NCI-H1694 (cell line): ENCODE results near the gene TCF19.

ENCODE experiments used
- DNase-seq: peaks from one replicate; lab custom pipeline; 2025; lab: John Stamatoyannopoulos, UW

The TCF19 gene

DNA sequence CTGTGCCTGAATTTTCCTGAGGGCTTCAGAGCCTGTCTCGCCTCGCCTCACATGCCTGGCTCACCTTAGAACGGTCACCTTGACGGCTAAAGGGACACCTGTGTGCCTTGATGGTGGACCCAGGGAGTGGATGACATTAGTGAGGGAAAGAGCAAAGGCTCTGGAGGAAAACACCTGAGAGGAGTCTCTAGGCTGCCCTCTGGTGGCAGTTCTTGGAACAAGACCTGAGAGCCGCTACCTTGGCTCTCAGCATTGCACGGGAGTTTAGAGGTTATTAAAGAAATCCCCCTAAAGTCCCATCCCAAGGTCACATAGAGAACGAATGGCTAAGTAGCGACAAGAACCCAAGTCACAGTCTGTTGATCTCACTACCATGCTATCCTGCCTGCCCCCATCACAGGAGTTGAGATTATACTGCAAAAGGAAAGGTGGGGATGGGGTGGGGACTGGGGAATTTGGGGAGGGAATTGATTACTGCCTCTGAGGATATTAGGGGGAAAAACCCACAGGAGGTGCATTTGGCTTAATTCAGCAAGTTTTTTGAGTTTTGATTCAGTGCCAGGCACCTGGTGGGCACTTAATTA lies 30.2 kb upstream of the TCF19 start:
- DNase-seq, result peak; percentile 11

DNA sequence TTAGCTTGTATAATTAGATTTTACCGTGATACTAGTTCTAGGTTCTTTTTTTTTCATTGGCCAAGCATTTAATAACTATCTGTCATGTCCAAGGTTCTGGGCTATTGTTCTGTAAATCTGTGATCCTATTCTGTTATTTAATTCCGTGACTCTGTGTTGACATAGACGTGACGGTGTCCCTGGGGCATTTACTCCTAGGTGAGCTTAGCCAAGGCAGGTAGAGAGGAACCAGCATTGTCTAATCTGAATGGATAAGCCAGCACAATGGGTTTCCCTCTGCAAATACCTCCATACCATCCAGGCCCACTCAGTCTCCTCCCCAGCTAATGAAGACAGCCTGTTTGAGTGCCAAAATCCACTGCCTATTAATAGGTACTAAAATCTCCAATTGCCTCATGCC lies 29.3 kb upstream of the TCF19 start:
- no peak for DNase-seq

DNA sequence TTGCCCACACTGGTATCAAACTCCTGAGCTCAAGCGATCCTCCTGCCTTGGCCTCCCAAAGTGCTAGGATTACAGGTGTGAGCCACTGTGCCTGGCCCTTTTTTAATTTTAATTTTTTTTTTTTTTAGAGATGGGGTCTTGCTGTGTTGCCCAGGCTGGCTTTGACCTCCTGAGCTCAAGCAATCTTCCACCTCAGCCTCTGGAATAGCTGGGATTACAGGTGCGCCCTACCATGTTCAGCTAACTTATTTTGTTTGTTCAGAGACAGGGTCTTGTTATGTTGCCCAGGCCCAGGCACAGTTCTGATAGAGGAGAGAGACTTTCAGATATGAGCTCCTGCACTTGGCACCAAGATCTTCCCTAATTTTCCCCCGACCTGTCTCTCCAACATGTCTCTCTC lies 27.6 kb upstream of the TCF19 start:
- DNase-seq, result no peak

DNA sequence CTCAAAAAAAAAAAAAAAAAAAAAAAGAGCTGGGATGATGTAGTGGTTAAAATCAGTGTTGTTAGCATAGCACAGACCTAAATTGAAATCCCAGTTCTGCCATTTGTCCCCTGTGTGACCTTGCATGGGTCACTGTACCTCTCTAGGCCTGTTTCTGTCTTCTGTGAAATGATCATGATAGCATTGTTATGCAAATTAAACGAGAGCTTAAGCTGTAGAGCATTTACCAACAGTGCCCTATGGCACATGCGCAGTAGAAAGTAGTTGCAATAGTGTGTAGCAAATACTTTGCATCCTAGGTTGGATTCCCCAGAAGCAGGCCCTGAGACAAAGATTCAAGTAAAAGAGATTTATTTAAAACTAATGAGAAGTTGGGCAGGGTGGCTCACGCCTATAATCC lies 26.8 kb upstream of the TCF19 start:
- DNase-seq, result no peak

DNA sequence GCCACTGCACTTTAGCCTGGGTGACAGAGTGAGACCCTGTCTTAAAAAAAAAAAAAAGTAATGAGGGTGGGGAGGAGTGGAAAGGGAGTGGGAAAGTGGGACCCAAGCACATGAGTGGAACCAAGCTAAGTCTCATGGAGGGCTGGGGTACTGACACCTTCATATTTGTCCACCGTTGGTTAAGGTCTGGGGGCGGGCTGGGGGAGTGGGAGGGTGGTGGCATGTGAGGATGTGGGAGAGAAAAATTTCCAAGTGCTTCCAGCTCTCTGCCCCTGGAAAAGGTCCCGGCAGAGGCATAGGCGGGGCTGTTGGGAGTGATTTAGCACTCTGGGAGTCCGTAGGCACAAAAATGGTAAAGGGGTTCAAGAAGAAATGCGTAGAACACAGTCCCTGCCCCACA lies 25.6 kb upstream of the TCF19 start:
- no peak for DNase-seq

DNA sequence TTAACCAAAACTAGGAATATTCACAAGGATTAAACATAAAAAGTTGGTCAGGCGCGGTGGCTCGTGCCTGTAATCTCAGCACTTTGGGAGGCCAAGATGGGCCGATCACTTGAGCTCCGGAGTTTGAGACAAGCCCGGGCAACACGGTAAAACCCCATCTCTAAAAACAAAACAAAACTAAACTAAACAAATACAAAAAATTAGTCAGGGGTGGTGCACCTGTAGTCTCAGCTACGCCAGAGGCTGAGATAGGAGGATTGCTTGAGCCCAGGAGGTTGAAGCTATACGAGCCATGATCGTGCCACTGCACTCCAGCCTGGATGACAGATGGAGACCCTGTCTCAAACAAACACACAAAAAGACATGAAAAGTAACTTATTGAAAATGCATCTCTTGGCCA lies 22.7 kb upstream of the TCF19 start:
- no peak for DNase-seq

DNA sequence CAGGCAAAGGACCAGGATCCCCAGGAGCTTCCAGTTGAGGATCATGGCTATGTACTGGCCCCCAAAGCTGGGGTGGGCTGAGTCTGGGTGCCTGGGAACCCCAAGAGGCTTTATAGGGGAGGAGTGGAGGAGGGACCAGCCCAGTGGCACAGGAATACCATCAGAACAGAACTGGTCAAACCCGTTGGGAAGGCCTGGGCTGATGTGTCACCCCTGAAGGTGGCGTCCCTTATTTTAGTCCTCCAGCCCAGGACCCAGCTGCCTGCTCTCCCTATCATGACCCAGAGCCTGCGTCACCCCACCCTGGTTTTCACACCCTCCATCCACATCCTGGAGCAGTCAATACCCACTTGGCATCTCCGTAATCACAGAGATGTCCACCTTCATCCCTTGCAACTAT lies 19.4 kb upstream of the TCF19 start, which contains the start of gene PSORS1C2:
PSORS1C2 (minus strand) TSS at position 85 of the 400 bp plus-strand sequence; CDS start at position 45, 40 bp downstream.
- DNase-seq, result no peak

DNA sequence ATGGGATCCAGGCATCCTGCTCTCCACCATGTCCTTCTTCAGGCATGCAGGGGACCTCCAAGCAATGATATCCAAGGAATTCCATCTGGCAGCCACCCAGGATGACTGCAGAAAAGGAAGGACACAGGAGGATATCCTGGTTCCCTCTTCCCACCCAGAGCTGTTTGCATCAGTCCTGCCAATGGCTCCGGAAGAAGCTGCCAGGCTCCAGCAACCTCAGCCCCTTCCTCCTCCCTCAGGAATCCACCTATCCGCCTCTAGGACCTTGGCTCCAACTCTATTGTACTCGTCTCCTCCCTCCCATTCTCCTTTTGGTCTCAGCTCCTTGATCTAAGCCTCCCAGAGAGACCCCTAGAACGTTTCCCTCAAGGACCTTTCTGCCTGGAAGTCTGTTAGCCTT lies 18.8 kb upstream of the TCF19 start:
- no peak for DNase-seq

DNA sequence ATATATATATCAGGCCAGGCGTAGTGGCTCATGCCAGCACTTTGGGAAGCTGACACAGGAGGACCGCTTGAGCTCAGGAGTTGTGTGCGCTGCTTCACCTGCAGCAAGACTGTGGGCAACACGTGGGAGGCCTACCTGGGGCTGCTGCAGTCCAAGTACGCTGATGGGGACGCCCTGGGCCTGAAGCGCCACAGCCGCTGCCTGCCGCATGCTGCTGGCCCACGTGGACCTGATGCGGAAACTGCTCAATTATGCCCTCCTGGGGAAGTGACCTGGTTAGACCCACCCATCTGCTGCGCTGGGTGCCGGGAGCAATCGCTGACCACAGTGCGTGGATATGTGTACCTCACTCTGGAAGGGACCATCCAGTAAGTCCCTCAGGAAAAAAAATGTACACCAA lies 17.7 kb upstream of the TCF19 start:
- no peak for DNase-seq

DNA sequence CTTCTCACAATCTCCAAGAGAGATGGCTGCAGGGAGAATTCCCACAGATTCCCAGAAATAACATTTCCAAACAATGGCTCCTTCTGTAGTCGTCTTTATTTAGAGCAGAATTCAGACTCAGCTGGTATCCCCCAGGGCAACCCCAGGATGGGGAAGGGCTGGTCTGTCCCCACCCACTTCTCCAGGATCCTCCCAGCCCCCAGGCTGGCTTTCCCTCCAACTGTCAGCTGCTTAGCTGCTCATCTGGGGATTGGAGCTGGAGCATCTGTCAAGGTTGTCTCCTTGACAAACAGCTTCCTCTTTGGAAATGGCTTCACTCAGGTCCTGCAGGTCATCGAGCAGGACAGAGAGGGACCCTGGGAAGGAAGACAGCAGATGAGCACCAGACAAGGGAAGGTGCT lies 16.0 kb upstream of the TCF19 start:
- no peak for DNase-seq

DNA sequence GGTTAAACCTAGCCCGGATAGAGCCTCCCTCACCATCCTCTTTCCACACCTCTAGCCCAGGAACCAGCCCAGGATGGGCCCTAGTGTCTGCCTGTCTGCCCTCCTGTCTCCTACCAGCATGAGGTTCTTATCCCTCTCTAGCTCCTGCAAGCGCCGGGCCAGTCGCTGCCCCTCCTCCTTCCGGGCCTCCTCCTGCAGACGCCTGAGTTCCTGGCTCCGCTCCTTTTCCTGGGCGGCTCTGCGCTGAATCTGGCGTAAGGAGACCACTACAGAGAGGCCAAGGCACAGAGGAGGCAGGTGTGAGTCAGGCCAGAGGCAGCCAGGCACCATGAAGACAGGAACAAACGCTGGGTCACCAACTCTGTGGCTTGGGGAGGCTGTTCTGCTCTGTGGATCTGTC lies 15.2 kb upstream of the TCF19 start:
- DNase-seq, result no peak

DNA sequence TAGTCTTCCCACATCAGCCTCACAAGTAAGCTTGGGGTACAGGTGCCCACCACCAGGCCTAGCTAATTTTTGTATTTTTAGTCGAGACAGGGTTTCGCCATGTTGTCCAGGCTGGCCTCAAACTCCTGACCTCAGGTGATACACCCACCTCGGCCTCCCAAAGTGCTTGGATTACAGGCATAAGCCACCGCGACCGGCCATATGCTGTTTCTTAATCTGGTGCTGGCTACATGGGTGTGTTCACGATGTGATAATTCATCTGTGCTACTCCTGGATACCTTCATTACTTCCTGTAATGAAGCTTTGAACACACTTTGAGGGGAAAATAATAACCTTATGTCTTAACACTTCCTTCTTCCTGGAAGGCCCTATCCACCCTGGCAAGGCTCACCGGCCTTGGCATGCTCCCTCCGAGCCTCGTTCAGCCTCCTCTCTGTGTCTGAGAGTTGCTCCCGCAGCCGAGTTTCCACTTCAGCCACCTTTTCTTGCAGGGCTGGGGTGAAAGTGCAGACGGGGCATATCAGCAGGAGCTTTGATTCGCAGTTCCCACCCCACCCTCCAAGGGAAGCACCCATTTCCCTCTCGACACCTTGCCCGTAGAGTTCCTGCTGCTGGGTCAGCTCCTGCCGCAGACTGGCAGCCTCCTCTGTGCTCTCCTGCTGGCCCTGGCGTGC lies 14.0 kb upstream of the TCF19 start:
- no peak for DNase-seq

DNA sequence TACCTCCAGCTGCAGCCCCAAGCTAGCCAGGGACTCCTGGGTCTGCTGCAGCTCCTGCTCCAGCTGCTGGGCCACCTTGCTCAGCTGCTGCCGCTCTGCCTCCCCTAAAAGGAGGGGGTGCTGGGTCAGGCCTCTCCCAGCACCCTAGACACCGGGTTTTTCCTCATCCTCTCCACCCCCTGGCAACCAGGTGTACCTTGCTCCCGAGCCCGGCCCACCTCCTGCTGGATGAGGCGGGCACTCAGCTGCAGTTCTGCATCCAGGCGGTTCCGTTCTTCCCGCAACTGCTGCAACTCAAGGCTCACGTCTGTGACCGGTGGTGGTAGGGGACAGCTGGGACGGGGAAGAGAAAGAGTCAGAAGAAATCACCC lies 13.4 kb upstream of the TCF19 start:
- DNase-seq, result no peak

DNA sequence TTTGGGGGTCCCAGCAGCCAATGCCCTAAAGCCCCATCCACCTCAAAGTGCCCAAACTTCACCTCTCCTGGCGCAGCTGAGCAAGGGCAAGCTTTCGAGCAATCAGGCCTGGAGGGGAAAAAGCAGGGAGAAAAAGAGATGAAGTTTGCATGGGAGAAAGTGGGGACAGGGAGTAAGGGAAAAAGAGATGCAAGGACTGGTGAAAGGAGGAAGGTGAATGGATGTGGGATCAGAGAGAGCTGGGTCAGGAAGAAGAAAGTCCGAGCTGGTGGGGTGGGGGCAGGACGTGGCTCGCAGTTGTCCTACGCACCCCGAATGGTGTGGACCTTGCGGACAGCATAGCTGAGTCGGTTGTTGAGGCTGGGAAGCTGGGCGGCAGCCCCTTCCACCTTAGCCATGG lies 13.0 kb upstream of the TCF19 start:
- no peak for DNase-seq

DNA sequence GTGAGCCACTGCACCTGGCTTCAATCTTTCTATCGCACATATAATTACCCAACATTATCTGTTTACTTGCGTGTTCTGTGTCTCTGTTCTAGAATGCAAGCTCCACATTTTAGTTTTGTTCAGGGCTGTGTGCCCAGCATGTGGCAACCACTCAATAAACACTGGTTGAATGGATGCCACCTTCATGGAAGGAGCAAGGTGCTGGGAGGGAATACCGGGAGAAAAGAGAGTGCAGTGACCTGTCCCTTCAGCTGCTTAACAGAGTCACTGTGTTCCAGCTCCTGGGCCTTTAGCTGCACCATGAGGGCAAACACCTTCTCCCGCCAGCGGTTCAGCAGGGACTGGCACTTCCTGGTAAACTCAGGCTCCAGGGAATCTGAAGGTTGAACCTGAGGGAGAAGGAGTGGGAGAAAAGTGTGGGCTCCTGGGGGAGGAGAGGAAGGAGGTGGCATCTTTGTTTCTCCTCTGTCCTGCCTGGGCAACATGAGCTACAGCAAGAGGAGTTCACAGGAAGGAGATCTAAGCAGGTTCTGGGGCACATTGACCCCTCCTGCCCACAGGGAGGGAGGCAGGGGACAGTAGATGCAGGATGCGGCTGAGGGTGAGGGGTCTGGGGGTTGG lies 8.5 kb upstream of the TCF19 start:
- DNase-seq, result no peak

DNA sequence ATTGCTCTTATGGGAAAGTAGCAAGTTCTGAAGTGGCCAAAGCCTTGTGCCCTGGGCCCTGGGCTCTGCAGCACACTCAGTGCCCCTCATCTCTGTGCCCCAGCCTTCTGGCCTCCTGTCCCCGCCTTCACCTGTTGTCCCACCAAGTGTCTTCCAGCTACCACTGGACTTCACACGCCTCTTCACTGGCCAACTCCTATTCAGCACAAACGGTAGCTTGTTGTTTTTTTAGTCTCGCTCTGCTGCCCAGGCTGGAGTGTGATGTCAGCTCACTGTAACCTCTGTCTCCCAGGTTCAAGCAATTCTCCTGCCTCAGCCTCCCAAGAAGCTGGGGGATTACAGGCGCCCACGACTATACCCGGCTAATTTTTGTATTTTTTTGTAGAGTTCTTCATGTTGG lies 5.6 kb upstream of the TCF19 start:
- no peak for DNase-seq

DNA sequence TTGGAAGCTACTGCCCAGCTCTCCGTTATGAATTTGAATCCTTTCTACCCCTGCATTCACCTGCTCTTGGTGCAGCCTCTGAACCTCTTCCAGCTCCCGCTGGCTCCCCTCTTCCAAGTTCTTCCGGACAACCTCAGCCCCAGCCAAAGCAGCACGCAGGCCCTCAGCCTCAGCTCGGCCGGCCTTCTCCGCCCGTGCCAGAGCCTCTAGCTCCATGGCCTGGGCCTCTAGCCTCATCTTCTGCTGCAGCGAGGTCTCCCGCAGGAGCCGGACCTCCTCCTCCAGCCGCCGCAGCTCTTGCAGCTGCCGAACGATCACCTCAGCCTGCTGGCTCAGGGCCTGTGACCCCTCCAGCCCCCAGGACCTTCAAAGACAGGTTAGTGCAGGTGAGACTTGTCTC lies 4.0 kb upstream of the TCF19 start:
- DNase-seq, result no peak

DNA sequence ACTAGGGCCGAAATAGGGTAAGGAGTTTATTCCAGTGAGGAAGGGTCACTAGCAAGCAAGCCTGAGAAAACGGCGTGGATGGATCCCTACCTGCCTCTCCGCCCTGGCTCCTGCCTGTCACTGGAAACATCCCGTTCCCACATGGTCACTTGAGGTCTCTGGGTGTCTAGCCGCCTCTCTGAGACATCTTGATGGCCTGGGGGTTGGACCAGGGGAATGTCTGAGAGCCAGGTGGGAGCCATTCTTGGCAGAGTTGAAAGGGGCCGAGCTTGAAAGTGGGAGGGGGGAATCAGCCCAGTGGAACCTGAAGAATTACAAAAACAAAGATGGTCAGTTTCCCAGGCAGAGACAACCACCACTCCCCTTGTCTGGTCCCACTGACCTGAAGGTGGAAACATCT lies 1.7 kb upstream of the TCF19 start:
- no peak for DNase-seq

DNA sequence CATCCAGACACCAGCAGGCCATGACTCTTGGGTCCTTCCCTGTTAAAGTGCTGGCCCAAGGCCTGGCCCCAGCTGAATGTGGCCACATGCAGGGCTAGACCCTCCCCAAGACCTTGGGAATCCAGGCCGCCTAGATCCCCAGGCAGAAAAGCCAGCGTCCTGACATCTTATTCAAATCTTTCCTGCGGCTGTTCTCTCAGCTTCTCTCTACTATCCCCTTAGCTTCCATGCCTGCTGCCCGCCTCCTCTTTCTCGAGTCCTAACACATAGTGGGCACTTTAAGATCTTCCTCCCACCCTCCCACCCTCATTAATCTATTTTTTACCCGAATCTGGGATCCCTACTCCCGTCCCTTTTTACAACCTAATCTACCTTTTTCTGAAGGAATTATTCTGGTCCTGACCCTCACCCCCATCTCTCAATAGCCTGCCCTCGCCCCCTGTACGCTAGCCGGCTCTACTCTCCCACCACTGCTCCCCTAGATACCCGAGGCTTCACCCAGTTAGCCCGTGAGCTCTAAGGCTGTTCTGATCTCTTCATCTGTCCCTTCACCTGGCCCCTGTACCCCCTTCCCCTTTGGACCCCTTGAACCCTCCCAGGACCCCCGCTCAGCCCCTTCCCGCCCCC lies 763 bp upstream of the TCF19 start, which contains the start of gene CCHCR1:
CCHCR1 (minus strand) TSS at position 290 of the 627 bp plus-strand sequence; CDS start at position 88, 202 bp downstream.
- no peak for DNase-seq

DNA sequence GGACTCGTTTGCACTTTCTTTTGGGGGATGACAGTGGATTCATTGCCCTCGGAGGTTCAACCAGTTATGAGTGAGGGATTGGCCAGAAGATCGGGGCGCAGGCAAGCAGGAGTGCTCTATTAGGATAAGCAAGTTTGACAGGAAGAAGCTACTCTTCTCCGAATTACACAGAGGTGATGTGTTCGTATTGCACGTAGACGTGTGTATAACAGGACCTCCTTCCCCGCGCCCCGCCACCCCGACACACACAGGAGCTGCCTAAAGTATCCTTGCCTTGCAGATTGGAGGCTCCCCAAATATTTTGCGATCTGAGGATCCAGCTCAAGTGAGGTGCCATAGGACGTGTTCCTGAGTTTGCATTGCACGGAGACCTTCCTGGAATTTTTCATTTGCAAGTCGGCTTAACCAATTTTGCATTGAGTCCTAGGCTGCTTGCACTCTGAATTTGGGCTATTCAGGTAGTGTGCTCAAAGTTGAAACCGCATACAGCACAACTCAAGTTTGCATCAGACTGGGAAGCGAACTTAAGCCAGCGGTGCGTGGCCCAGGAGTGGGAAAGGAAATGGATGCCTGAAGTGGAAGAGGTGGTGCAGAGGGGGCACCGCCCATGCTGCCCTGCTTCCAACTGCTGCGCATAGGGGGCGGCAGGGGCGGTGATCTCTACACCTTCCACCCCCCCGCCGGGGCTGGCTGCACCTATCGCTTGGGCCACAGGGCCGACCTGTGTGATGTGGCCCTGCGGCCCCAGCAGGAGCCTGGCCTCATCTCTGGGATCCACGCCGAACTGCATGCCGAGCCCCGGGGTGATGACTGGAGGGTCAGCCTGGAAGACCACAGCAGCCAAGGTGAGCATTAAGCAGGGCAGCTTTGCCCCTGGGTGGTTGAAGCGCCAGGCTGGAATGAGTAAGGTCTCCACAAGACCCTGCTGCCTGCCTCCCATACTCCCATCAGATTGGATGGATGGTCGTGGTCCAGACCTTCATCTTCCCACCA lies 770 bp downstream of the TCF19 start:
- no peak for DNase-seq

DNA sequence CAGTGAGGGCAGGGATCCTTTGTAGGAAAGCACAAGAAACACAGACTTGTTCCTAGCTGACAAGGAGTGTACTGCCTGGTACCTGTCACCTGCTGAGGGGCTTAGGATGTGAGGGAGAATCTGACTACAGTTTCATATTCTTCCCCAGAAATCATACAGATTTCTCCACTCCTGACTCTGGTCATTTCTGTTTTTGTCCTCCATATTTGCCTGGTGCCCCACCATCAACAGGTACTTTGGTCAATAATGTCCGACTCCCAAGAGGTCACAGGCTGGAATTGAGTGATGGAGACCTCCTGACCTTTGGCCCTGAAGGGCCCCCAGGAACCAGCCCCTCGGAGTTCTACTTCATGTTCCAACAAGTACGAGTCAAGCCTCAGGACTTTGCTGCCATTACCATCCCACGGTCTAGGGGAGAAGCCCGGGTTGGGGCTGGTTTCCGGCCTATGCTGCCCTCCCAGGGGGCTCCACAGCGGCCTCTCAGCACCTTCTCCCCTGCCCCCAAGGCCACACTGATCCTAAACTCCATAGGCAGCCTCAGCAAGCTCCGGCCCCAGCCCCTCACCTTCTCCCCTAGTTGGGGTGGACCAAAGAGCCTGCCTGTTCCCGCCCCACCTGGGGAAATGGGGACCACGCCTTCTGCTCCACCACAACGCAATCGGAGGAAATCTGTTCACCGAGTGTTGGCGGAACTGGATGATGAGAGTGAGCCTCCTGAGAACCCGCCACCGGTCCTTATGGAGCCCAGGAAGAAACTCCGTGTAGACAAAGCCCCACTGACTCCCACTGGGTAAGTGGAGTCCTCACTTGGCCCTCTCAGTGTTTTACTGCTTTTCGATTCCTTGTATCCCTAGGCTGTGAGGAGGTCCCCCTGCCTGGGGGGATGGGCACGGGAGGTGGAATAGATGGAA lies 3.1 kb downstream of the TCF19 start:
- DNase-seq, result no peak
